GM12878 (cell line): Measurements from ENCODE around the gene YTHDF2. TPM values are rescaled to one million over a fixed set of nuclear protein-coding genes. Genes with fewer than 3 reads are reported as not detected.

ENCODE experiments used
- ATAC-seq: fragments of 200-7000 bp; cut with Tn5 transposase; 3 replicates; pipeline ENCODE4 v1.9.1; 2020; ENCODE audit warnings: mild to moderate bottlenecking, moderate library complexity
- BruUV-seq: library from RNA; stranded (reverse); fragments of 400-500 nt; replicated peaks from 2 replicates; lab custom pipeline; 2021; lab: Mats Ljungman, UMichigan
- CTCF ChIA-PET: fragments of 300-600 bp; sonication (Branson Sonifier 250); formaldehyde crosslinking; extraction: SDS; loops from one replicate; lab custom pipeline; 2021; ENCODE audit warnings: inconsistent platforms; lab: Yijun Ruan, JAX
- POLR2A ChIA-PET: fragments of 350-600 bp; formaldehyde crosslinking; extraction: SDS; loops from one replicate; lab custom pipeline; 2021; ENCODE audit warnings: inconsistent platforms; lab: Charles Lee
- RAD21 ChIA-PET: fragments of 300-600 bp; sonication (Branson Sonifier 250); formaldehyde crosslinking; loops from one replicate; lab custom pipeline; 2023; ENCODE audit warnings: antibody characterized with exemption; ENCODE audit not compliant: unreplicated experiment; lab: Charles Lee
- SMC1A ChIA-PET: fragments of 300-600 bp; sonication (Branson Sonifier 250); formaldehyde crosslinking; loops from one replicate; lab custom pipeline; 2023; ENCODE audit not compliant: unreplicated experiment, uncharacterized antibody; lab: Charles Lee
- DNase-seq: peaks from one replicate; pipeline ENCODE4 v3.0.0-alpha.2; 2011; ENCODE audit warnings: low read depth, low spot score
- FAIRE-seq: peaks from 3 replicates; lab custom pipeline; 2011; peaks lifted over from hg19 to GRCh38; lab: Jason Lieb, UNC
- H2AFZ ChIP-seq: 2 replicates; pipeline ENCODE4 v1.6.0; 2011; ENCODE audit warnings: low read depth, low read length, control low read depth; ENCODE audit not compliant: control insufficient read depth
- H3K27ac ChIP-seq: 2 replicates; pipeline ENCODE4 v1.5.1; 2011; ENCODE audit warnings: control low read depth; ENCODE audit not compliant: control insufficient read depth, insufficient read depth
- H3K27me3 ChIP-seq, 2 experiments: replicated peaks in 1 of 2; 2 replicates each; pipeline versions ENCODE4 v1.6.0 to v1.6.1; 2011; ENCODE audit warnings: low read length in 1 of 2; ENCODE audit not compliant: control insufficient read depth in 2 of 2, insufficient read depth in 2 of 2
- H3K36me3 ChIP-seq, 2 experiments: 2 replicates each; pipeline ENCODE4 v1.5.1; 2011; ENCODE audit warnings: low read length in 1 of 2; ENCODE audit not compliant: control insufficient read depth in 2 of 2, insufficient read depth in 2 of 2
- H3K4me1 ChIP-seq: 2 replicates; pipeline ENCODE4 v1.6.1; 2011; ENCODE audit warnings: mild to moderate bottlenecking, low read length, moderate library complexity, mixed read lengths; ENCODE audit not compliant: control insufficient read depth, insufficient read depth
- H3K4me2 ChIP-seq: 2 replicates; pipeline ENCODE4 v1.6.0; 2011; ENCODE audit warnings: control low read depth; ENCODE audit not compliant: control insufficient read depth, insufficient read depth
- H3K4me3 ChIP-seq: fragments of 200-600 bp; sonication (generic); 2 replicates; pipeline ENCODE4 v1.5.1; 2016
- H3K79me2 ChIP-seq: 2 replicates; pipeline ENCODE4 v1.6.0; 2011; ENCODE audit warnings: low read length; ENCODE audit not compliant: control insufficient read depth, insufficient read depth
- H3K9ac ChIP-seq: 2 replicates; pipeline ENCODE4 v1.8.0; 2011; ENCODE audit warnings: low read length, control low read depth, mixed read lengths; ENCODE audit not compliant: control insufficient read depth, insufficient read depth
- H3K9me3 ChIP-seq: replicated peaks from 3 replicates; pipeline ENCODE4 v1.5.1; 2011; ENCODE audit warnings: mild to moderate bottlenecking, low read length; ENCODE audit not compliant: control insufficient read depth, insufficient read depth
- H4K20me1 ChIP-seq: 2 replicates; pipeline ENCODE4 v1.6.0; 2011; ENCODE audit not compliant: control insufficient read depth, insufficient read depth
- CEBPB ChIP-seq, 2 experiments: fragments of 150-350 bp in 1 of 2; IDR thresholded peaks; 2 replicates each; pipeline ENCODE4 v1.6.1; 2012 to 2014; ENCODE audit warnings: low read depth in 2 of 2, low read length in 2 of 2, borderline replicate concordance in 1 of 2, inconsistent platforms in 1 of 2
- KAT2A ChIP-seq: conservative IDR thresholded peaks from 2 replicates; pipeline ENCODE4 v1.6.1; 2011; ENCODE audit warnings: low read depth, low read length; ENCODE audit not compliant: control insufficient read depth
- MEF2A ChIP-seq: IDR thresholded peaks from 2 replicates; pipeline ENCODE4 v1.6.1; 2011; ENCODE audit warnings: low read depth, mild to moderate bottlenecking, low read length, moderate library complexity; ENCODE audit not compliant: insufficient read depth
- RAD51 ChIP-seq: fragments of 450-650 bp; IDR thresholded peaks from 2 replicates; pipeline ENCODE4 v1.6.1; 2016; ENCODE audit warnings: moderate library complexity, mild to moderate bottlenecking, inconsistent platforms
- REST ChIP-seq: IDR thresholded peaks from 2 replicates; pipeline ENCODE4 v1.6.1; 2012; ENCODE audit warnings: mild to moderate bottlenecking, low read depth, low read length
- RFX5 ChIP-seq: IDR thresholded peaks from 2 replicates; pipeline ENCODE4 v1.6.1; 2011; ENCODE audit warnings: low read depth, low read length, improper control_type of control experiment
- SRF ChIP-seq, 2 experiments: IDR thresholded peaks; 2 replicates each; pipeline ENCODE4 v1.6.1; 2011; ENCODE audit warnings: low read depth in 2 of 2, low read length in 2 of 2, mild to moderate bottlenecking in 1 of 2, moderate library complexity in 1 of 2
- ZNF592 ChIP-seq: fragments of 450-650 bp; IDR thresholded peaks from 2 replicates; pipeline ENCODE4 v1.6.1; 2017; ENCODE audit warnings: mild to moderate bottlenecking, moderate library complexity
- WGBS: methylation state at CpG from one replicate; pipeline ENCODE4 v1.1.6; 2016; ENCODE audit warnings: low lambda C conversion rate; ENCODE audit not compliant: insufficient replicate concordance, insufficient coverage; ENCODE audit errors: missing lambda C conversion rate; 5-methylcytosine and 5-hydroxymethylcytosine counted together
- in situ Hi-C: fragments of 300-500 bp; cut with MboI; formaldehyde crosslinking; loops from 9 replicates; pipeline ENCODE4 v1.14.3; 2018; ENCODE audit warnings: mixed read lengths
- intact Hi-C: fragments of 100-400 bp; cut with micrococcal nuclease; formaldehyde crosslinking; loops from one replicate; pipeline ENCODE4 v1.14.2; 2022; ENCODE audit not compliant: unreplicated experiment
- polyA plus RNA-seq, 11 experiments: library from polyadenylated mRNA; depleted of rRNA in 4 of 11; unstranded in 6 of 11; stranded (reverse) in 5 of 11; fragments of >200 nt; fragmentation: Nextera tagmentation in 4 of 11; fragmentation: Illumina TruSeq in 1 of 11; extraction: Ambion mirVana in 4 of 11; extraction: Trizol in 1 of 11; gene quantifications; 1 replicate in 1 of 11; 2 replicates in 10 of 11; pipeline versions ENCODE4 v1.2.1 to v1.2.3, GENCODE V29; 2011 to 2016; ENCODE audit warnings: inconsistent platforms in 2 of 11, missing spikeins in 2 of 11, low read depth in 1 of 11
- total RNA-seq, 4 experiments: library from RNA; depleted of rRNA in 3 of 4; stranded (reverse); fragments of >200 nt in 3 of 4; fragmentation: Illumina TruSeq in 1 of 4; extraction: Trizol in 1 of 4; gene quantifications; 2 replicates each; pipeline versions ENCODE4 v1.2.1 to v1.2.3, GENCODE V29; 2013 to 2021

Gene YTHDF2
- total and polyA plus RNA-seq, 10 of the 15 experiments (the other 5 are each of a cell fraction or from before 2014, with no cell fraction given) = 42.4 to 121 (median 66.9) TPM

- no peaks in the 10 kb centered on the region for H4K20me1 ChIP-seq
- H3K36me3 ChIP-seq = peaks cover 4 to 6% of the 10 kb centered on the region in 2 experiments
- DNase-seq (no peak), ATAC-seq (no peak), FAIRE-seq (no peak)
- H3K4me2 ChIP-seq = no peak overlapping the region
- H3K27me3 ChIP-seq = no peaks in the 10 kb centered on the region
- H3K9ac ChIP-seq = no peak overlapping the region
- no peak overlapping the region for H3K4me3 ChIP-seq
- intact Hi-C loops (no loop called here), in situ Hi-C loops (no loop called here)
- TF ChIP-seq RFX5 (no peak), RAD51 (no peak), SRF (IDR thresholded peaks at IDR 0.05; ENCODE audit: low read depth in 2 of 2, low read length in 2 of 2) (no peak), KAT2A (no peak), REST (no peak), CEBPB (IDR thresholded peaks at IDR 0.05; ENCODE audit: borderline replicate concordance in 1 of 2, low read depth in 2 of 2, low read length in 2 of 2) (no peak), MEF2A (no peak), ZNF592 (no peak)
- no peaks in the 10 kb centered on the region for H3K9me3 ChIP-seq
- ChIA-PET CTCF (interaction anchor here (0.7 kb wide), 1 partner anchor 159 kb away, joined by 3 read pairs; no protein-coding TSS in a partner anchor), POLR2A (interaction anchor here (1.0 kb wide), 1 partner anchor 46 kb away, joined by 3 read pairs; no protein-coding TSS in a partner anchor), RAD21 (interaction anchor here (1.5 kb wide), 1 partner anchor 158 kb away, joined by 5 read pairs; no protein-coding TSS in a partner anchor), SMC1A (interaction anchor here (1.2 kb wide), 2 partner anchors 11 to 18 kb away, joined by 3 read pairs; partner anchors contain the start of gene YTHDF2)
- WGBS = 86% methylated on average over 4 of the region's 4 CpGs
- no peaks in the 10 kb centered on the region for H3K4me1 ChIP-seq
- no peak overlapping the region for H3K27ac ChIP-seq
- no peak overlapping the region for H2AFZ ChIP-seq
- BruUV-seq = no TSS peak
- no peaks in the 10 kb centered on the region for H3K79me2 ChIP-seq
These were observed 18.0 kb upstream of the YTHDF2 start for GRCh38 chr1:28718586-28719331.
